Measurements from ENCODE around the gene SLC1A1.

Gene SLC1A1

DNA sequence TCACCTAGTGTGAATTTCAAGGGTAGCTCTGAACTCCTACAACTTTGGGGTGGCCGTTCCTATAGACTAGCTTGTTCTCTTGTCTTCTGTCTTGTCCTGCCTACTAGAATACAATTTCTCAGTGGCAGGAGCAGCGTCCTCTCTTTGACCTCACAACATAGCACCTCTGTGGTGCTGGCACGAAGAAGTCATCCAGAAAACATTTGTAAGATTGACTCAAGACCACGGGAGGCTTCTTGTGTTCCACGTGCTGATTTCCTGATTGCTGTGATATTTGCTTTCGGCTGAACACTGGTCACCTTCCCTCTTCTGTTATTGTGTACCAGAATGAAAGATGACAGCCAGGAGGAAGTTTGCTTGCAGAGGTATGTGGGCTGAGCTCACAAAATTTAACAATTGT, 27.0 kb downstream of the SLC1A1 start:
- no peak for TF ChIP-seq TAF1 (IDR thresholded peaks at IDR 0.05; ENCODE audit: borderline replicate concordance, insufficient read depth, low read length)
- no peak for TF ChIP-seq REST (IDR thresholded peaks at IDR 0.05; ENCODE audit: insufficient read depth in 1 of 2, low read depth in 2 of 2, low read length in 2 of 2)

GRCh38 chr9:4519604-4520003, 29.3 kb downstream of the SLC1A1 start:
- no peak for TF ChIP-seq FOXP2 (optimal IDR thresholded peaks at IDR 0.05; ENCODE audit: borderline replicate concordance, extremely low read depth, extremely low read length, insufficient read depth)
- TF ChIP-seq POLR2AphosphoS5 (IDR thresholded peaks at IDR 0.05; ENCODE audit: low read depth, low read length) = no peak
- TF ChIP-seq SIN3A (IDR thresholded peaks at IDR 0.05; ENCODE audit: borderline replicate concordance, insufficient read depth, low read length) = no peak
- TF ChIP-seq TAF1 (IDR thresholded peaks at IDR 0.05; ENCODE audit: borderline replicate concordance, insufficient read depth, low read length) = no peak
- no peak for TF ChIP-seq REST (IDR thresholded peaks at IDR 0.05; ENCODE audit: insufficient read depth in 1 of 2, low read depth in 2 of 2, low read length in 2 of 2)

- TF ChIP-seq POLR2AphosphoS5 (IDR thresholded peaks at IDR 0.05; ENCODE audit: low read depth, low read length) (no peak), SIN3A (IDR thresholded peaks at IDR 0.05; ENCODE audit: borderline replicate concordance, insufficient read depth, low read length) (no peak), REST (IDR thresholded peaks at IDR 0.05; ENCODE audit: insufficient read depth in 1 of 2, low read depth in 2 of 2, low read length in 2 of 2) (no peak), FOXP2 (optimal IDR thresholded peaks at IDR 0.05; ENCODE audit: borderline replicate concordance, extremely low read depth, extremely low read length, insufficient read depth) (no peak), TAF1 (IDR thresholded peaks at IDR 0.05; ENCODE audit: borderline replicate concordance, insufficient read depth, low read length) (no peak)
These were observed 29.8 kb downstream of the SLC1A1 start for GRCh38 chr9:4520055-4520454.

DNA sequence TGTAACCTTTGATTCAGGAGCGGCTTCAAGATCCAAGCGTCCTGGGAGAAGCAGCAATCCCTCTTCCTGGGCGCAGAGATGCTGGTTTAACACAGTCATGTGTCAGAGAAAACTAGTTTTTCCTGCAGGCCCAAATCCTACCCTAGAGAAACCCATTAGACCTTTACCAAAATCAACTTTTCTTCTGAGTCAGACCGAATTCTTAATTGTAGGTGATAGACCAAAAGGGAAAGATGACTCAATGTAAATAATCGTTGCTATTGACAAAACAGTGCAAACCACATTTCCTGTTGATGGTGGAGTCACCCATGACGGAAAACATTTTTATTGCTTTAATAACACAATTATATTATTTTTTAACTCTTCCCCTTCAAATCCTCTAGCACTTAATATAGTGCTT, 40.1 kb downstream of the SLC1A1 start:
- TF ChIP-seq TAF1 (IDR thresholded peaks at IDR 0.05; ENCODE audit: borderline replicate concordance, insufficient read depth, low read length) = no peak
- no peak for TF ChIP-seq FOXP2 (optimal IDR thresholded peaks at IDR 0.05; ENCODE audit: borderline replicate concordance, extremely low read depth, extremely low read length, insufficient read depth)
- TF ChIP-seq POLR2AphosphoS5 (IDR thresholded peaks at IDR 0.05; ENCODE audit: low read depth, low read length) = no peak
- no peak for TF ChIP-seq REST (IDR thresholded peaks at IDR 0.05; ENCODE audit: insufficient read depth in 1 of 2, low read depth in 2 of 2, low read length in 2 of 2)

DNA sequence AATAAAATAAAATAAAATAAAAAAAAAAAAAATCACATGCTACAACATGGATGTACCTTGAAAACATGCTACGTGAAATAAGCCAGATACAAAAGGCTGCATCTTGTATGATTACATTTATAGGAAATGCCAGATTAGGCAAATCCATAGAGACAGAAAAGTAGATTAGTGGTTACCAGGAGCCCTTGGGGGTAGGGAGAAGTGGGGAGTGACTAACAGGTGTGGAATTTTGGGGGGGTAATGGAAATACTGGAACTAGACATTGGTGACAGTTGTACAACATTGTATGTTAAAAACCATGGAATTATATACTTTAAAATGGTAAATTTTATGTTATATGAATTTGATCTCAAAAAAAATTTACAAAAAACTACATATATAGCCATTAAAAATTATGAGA, 47.3 kb downstream of the SLC1A1 start:
- TF ChIP-seq POLR2AphosphoS5 (IDR thresholded peaks at IDR 0.05; ENCODE audit: low read depth, low read length) (no peak), REST (IDR thresholded peaks at IDR 0.05; ENCODE audit: insufficient read depth in 1 of 2, low read depth in 2 of 2, low read length in 2 of 2) (no peak), SIN3A (IDR thresholded peaks at IDR 0.05; ENCODE audit: borderline replicate concordance, insufficient read depth, low read length) (no peak), TAF1 (IDR thresholded peaks at IDR 0.05; ENCODE audit: borderline replicate concordance, insufficient read depth, low read length) (no peak), FOXP2 (optimal IDR thresholded peaks at IDR 0.05; ENCODE audit: borderline replicate concordance, extremely low read depth, extremely low read length, insufficient read depth) (no peak)

Measured in PFSK-1 (cell line).